Astrocyte (in vitro differentiated cells and primary cell): ENCODE data around the gene PLEKHA1. TPM values are rescaled to one million over a fixed set of nuclear protein-coding genes. Genes with fewer than 3 reads are reported as not detected.

Experiments
- DNase-seq: peaks from one replicate; pipeline ENCODE4 v3.0.0-alpha.2; 2010; ENCODE audit warnings: low read depth
- FAIRE-seq: peaks from 2 replicates; lab custom pipeline; 2011; peaks lifted over from hg19 to GRCh38; lab: Jason Lieb, UNC
- H2AFZ ChIP-seq: 2 replicates; pipeline ENCODE4 v1.6.0; 2012; ENCODE audit warnings: low read depth, low read length, inconsistent platforms
- H3K27ac ChIP-seq: 2 replicates; pipeline ENCODE4 v1.5.1; 2011; ENCODE audit warnings: low read depth, low read length, inconsistent platforms
- H3K27me3 ChIP-seq: 2 replicates; pipeline ENCODE4 v1.6.0; 2011; ENCODE audit warnings: low read length, inconsistent platforms; ENCODE audit not compliant: insufficient read depth
- H3K36me3 ChIP-seq: 2 replicates; pipeline ENCODE4 v1.5.1; 2011; ENCODE audit warnings: low read length, inconsistent platforms; ENCODE audit not compliant: insufficient read depth
- H3K4me1 ChIP-seq: 2 replicates; pipeline ENCODE4 v1.5.1; 2011; ENCODE audit warnings: low read length, inconsistent platforms; ENCODE audit not compliant: insufficient read depth
- H3K4me2 ChIP-seq: 2 replicates; pipeline ENCODE4 v1.6.0; 2012; ENCODE audit warnings: low read length, inconsistent platforms
- H3K4me3 ChIP-seq: 2 replicates; pipeline ENCODE4 v1.5.1; 2011; ENCODE audit warnings: low read depth, mild to moderate bottlenecking, low read length, inconsistent platforms; ENCODE audit not compliant: insufficient read depth
- H3K79me2 ChIP-seq: 2 replicates; pipeline ENCODE4 v1.6.0; 2012; ENCODE audit warnings: mild to moderate bottlenecking, low read length, inconsistent platforms; ENCODE audit not compliant: insufficient read depth
- H3K9ac ChIP-seq: 2 replicates; pipeline ENCODE4 v1.6.0; 2012; ENCODE audit warnings: mild to moderate bottlenecking, low read length, inconsistent platforms
- H3K9me3 ChIP-seq: 2 replicates; pipeline ENCODE4 v1.5.1; 2012; ENCODE audit warnings: low read depth, mild to moderate bottlenecking, low read length, inconsistent platforms; ENCODE audit not compliant: insufficient read depth
- H4K20me1 ChIP-seq: 2 replicates; pipeline ENCODE4 v1.6.0; 2012; ENCODE audit warnings: low read length, inconsistent platforms; ENCODE audit not compliant: insufficient read depth
- H3K27ac Mint-ChIP-seq: one replicate; pipeline ENCODE4 v1.8.0; 2021; ENCODE audit warnings: mild to moderate bottlenecking, mixed read lengths; ENCODE audit not compliant: unreplicated experiment
- H3K27me3 Mint-ChIP-seq: one replicate; pipeline ENCODE4 v1.8.0; 2021; ENCODE audit warnings: low read depth, mixed read lengths; ENCODE audit not compliant: unreplicated experiment
- H3K36me3 Mint-ChIP-seq: one replicate; pipeline ENCODE4 v1.8.0; 2021; ENCODE audit warnings: low read depth, mixed read lengths; ENCODE audit not compliant: unreplicated experiment
- H3K4me1 Mint-ChIP-seq: one replicate; pipeline ENCODE4 v1.8.0; 2021; ENCODE audit warnings: low read depth, mixed read lengths; ENCODE audit not compliant: unreplicated experiment
- H3K4me3 Mint-ChIP-seq: one replicate; pipeline ENCODE4 v1.8.0; 2021; ENCODE audit warnings: mild to moderate bottlenecking, moderate library complexity, mixed read lengths; ENCODE audit not compliant: unreplicated experiment
- H3K9me3 Mint-ChIP-seq: one replicate; pipeline ENCODE4 v1.8.0; 2021; ENCODE audit warnings: mild to moderate bottlenecking, mixed read lengths; ENCODE audit not compliant: unreplicated experiment
- CTCF ChIP-seq: IDR thresholded peaks from 2 replicates; pipeline ENCODE4 v1.5.1; 2011; ENCODE audit warnings: low read depth, mild to moderate bottlenecking, inconsistent platforms, low read length, moderate library complexity; ENCODE audit not compliant: insufficient read depth
- EZH2 ChIP-seq: IDR thresholded peaks from 2 replicates; pipeline ENCODE4 v1.6.1; 2012; ENCODE audit warnings: mild to moderate bottlenecking, low read length, inconsistent platforms; ENCODE audit not compliant: insufficient read depth
- microRNA-seq: library from miRNA; unstranded; fragments of <30 nt; microRNA quantifications from one replicate; pipeline ENCODE4 v1.2.0, GENCODE V29; 2020
- total RNA-seq: library from RNA; stranded (reverse); gene quantifications from 2 replicates; pipeline ENCODE4 v1.2.1, GENCODE V29; 2021

The PLEKHA1 gene
- total RNA-seq, 1 donor from 2014 or later = 31.7 TPM

- peaks cover 12% of the 10 kb centered on the region for H3K4me1 Mint-ChIP-seq
- Histone ChIP-seq H3K36me3 (no peaks in the 10 kb centered on the region), H3K4me3 (no peak overlapping the region), H3K9me3 (no peaks in the 10 kb centered on the region), H3K4me2 (no peak overlapping the region), H3K9ac (no peak overlapping the region), H3K4me1 (peaks cover under 1% of the 10 kb centered on the region), H4K20me1 (peaks cover 1% of the 10 kb centered on the region), H2AFZ (no peak overlapping the region), H3K27me3 (no peaks in the 10 kb centered on the region), H3K27ac (no peak overlapping the region), H3K79me2 (no peaks in the 10 kb centered on the region)
- FAIRE-seq (no peak), DNase-seq (no peak)
- TF ChIP-seq EZH2 = no peak
- TF ChIP-seq CTCF = no peak
- H3K27ac Mint-ChIP-seq = no peak overlapping the region
- H3K4me3 Mint-ChIP-seq = no peak overlapping the region
- H3K9me3 Mint-ChIP-seq = peaks cover 5% of the 10 kb centered on the region
- peaks cover 12% of the 10 kb centered on the region for H3K27me3 Mint-ChIP-seq
- H3K36me3 Mint-ChIP-seq = peaks cover 6% of the 10 kb centered on the region
Measured at GRCh38 chr10:122481296-122482056, 107.0 kb downstream of the PLEKHA1 start.

Small RNA genes lying within 50 kb of the gene (microRNA-seq; reads per million reads assigned to microRNA genes)
- not detected for gene MIR3941

Other genes starting within 250 kb of the PLEKHA1 start
- 0.26 TPM in 1 of 2 replicates, not detected in the other for gene BTBD16, start 103.4 kb upstream of the PLEKHA1 start, total RNA-seq
- gene ARMS2, start 79.9 kb downstream of the PLEKHA1 start, total RNA-seq = not detected in 2 replicates
- gene HTRA1, start 86.8 kb downstream of the PLEKHA1 start, total RNA-seq = 34.9 and 89.8 TPM in 2 replicates
- not detected in 2 replicates for gene DMBT1, start 186.0 kb downstream of the PLEKHA1 start, total RNA-seq